ENCODE measurements around the gene CCDC88C.

CCDC88C gene

GRCh38 chr14:91342206-91342760 lies 75.3 kb downstream of the CCDC88C start:
- no peak for DNase-seq (ENCODE audit: low spot score)

- no peak for DNase-seq (ENCODE audit: low spot score)
Observed at GRCh38 chr14:91341751-91342154, 75.9 kb downstream of the CCDC88C start.

GRCh38 chr14:91341334-91341733 lies 76.3 kb downstream of the CCDC88C start:
- DNase-seq (ENCODE audit: low spot score) = no peak

DNA sequence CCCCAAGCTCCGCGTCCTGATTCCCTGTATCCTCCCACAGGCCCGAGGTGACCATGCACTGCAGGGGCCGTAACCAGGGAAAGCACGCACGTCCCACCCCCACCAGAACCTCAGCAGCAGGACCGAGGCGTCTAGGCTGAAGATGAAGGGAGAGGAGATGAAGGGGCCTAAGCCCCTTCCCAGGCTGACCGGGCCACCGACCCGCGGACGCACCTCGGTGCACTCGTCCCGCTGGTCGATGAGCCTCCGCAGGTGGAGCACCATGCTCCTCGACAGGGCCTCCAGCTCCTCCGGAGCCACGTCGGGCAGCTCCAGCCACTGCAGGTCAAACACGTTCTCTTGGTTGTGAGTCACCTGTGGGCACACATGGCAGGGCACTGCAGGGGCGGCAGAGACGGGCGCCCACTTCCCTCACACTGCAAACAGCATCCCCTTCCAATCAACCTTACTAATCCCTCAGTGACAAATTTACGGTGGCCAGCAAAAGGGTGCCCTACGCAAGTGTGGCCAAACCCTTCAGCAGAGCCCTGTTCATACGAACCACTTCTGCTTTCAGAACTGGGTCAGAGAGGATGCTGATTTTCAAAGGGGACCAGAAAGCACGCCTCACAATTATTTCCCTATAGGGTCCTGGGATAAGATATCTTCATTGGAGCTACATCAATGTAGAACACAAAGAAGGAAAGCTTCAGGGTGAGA lies 77.8 kb downstream of the CCDC88C start:
- DNase-seq (ENCODE audit: low spot score) = no peak

- DNase-seq (ENCODE audit: low spot score) = no peak
Observed at GRCh38 chr14:91339076-91339475, 78.5 kb downstream of the CCDC88C start.

DNA sequence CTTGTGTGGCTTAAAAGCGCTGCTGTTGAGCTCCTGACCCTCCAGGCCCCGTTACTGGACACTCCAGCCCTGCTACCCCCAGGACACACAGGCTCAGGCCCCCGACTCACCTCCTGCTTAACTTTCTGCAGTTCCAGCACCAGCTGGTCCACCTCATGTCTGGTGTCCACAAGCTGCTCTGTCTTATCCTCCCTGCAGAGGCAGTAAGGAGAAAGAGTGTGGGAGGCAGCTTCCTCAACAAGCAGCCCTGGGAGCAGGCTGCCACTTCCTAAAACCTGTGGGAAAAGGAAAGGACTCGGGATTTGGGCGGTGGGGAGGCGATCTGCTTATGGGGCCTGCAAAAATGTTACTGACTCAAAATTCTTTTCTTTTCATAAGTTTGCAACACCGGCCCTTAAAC lies 79.2 kb downstream of the CCDC88C start:
- DNase-seq (ENCODE audit: low spot score) = no peak

GRCh38 chr14:91337699-91338335 lies 79.8 kb downstream of the CCDC88C start:
- DNase-seq (ENCODE audit: low spot score) = no peak

DNA sequence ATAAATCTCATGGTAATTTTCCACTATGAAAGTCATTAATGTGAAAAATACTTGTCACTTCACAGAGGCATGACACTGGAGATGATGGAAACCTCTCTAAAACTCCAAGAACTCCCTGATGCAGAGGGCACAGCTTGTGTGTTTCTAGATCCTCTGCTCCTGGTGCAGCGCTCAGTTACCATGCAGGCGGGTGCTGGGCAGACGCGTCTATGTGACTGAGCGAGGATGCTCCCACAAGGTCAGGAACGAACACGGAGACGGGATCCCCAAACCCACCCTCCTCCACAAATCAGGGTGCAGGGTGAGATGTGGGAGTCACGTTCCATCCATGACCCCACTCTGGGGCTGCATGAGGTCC lies 81.5 kb downstream of the CCDC88C start:
- no peak for DNase-seq (ENCODE audit: low spot score)

DNA sequence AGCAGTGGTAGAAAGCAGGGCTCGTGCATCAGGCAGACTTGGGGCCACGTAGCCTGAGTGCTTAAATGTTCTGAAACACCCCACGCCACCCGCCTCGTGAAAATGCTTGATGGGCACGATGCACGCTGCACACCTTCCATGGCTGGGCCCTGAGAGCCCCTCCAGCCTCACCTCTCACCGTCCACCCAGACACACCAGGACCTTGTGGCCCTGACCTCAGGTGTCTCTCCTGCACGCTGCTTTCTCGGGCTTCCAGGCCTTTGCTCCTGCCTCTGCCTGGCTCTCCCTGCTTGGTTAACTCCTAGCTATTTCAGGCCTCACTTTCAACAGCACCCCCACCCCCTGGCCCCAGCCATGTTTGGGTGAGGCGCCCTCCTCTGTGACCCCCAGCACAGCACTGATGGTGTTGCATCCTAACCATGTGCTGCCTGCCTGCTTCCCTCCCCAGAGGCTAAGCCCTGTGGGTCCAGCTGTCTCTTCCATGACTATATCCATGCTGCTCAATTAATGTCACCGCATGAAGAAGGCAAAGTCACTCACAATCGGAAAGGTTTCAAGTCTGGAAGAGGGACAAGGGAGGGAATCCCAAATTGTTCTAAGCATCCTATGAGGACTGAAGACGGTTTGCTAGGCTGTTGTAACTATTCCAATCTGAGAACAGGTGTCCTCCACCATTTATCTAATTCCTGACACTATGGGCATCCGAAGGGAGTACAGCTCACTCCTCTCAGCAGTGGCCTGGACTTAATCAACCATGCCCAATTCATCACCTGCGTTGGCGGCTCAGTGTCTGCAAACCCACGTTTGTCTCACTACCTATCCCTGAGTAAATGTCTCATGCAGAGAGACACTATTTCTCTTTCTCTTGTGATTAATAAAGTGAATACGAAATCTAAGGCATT lies 82.2 kb downstream of the CCDC88C start:
- DNase-seq (ENCODE audit: low spot score) = no peak

- DNase-seq (ENCODE audit: low spot score) = no peak
Observed at GRCh38 chr14:91333650-91334039, 84.0 kb downstream of the CCDC88C start.

DNA sequence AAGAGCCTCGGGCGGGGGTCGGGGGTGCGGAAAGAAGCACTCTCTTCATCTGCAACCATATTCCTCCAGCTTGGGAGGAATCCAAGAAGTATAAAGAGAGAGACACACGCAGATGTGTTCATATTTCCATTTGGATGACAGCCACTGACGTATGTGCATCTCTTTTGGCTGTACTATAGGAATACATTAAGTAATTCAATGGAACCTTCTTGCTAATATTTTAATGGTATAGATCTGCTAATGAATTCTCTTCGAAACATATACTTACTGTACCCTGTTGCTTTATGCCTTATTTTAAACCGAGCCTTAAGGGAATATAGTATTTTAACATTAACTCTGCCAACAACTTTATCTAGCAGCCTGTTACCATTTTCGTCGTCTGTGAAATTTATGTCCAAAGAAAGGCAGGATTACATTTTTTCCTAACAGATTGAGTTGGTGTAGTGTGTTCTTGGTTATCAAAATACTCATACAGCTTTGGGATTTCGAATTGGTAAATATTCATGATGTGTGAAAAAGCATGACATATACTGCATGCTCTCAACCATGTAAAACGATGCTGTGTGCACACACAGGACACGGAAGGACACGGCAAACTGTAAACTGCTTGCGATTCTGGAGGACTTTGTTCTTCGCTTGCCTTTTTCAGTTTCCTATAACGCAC lies 84.5 kb downstream of the CCDC88C start:
- no peak for DNase-seq (ENCODE audit: low spot score)

DNA sequence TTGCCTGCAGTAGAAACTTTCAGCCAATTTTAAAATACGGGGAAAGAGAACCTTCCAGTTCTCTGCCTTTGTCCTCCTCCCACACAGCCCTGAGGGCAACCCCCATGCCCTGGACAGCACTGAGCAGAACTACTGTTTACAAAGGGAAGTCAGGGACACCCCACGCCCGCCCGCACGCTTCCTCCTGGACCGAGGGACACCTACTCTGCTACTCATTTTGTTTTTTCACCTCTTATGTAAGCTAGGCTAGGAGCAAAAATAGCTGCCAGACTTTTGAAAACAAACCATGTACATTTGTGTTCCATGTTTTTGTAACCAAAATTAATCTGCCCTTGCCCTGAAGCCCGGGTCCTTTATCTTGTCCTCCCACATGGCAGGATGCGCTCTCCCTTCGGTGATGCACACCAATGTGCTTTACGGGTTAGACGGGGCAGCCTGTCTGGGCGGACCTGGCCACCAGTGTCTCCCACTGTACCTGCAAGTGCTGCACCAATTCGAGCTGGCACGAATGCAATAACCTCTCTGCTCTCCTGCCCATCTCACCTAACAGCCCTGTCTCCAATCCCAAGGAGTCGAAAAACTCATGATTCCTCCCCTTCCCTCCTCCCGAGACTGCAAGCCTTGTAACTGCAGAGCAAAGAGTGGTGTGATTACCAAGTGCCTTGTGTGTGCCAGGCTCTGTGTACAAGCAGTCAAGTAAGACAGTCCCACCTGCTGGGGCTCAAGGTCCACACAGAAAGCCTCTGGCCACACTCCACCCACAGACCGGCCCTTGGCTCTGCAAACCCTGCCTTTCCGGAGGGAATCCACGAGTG lies 85.2 kb downstream of the CCDC88C start:
- DNase-seq (ENCODE audit: low spot score) = no peak

GRCh38 chr14:91331721-91332120 lies 85.9 kb downstream of the CCDC88C start:
- no peak for DNase-seq (ENCODE audit: low spot score)

GRCh38 chr14:91330856-91331255 lies 86.8 kb downstream of the CCDC88C start:
- no peak for DNase-seq (ENCODE audit: low spot score)

DNA sequence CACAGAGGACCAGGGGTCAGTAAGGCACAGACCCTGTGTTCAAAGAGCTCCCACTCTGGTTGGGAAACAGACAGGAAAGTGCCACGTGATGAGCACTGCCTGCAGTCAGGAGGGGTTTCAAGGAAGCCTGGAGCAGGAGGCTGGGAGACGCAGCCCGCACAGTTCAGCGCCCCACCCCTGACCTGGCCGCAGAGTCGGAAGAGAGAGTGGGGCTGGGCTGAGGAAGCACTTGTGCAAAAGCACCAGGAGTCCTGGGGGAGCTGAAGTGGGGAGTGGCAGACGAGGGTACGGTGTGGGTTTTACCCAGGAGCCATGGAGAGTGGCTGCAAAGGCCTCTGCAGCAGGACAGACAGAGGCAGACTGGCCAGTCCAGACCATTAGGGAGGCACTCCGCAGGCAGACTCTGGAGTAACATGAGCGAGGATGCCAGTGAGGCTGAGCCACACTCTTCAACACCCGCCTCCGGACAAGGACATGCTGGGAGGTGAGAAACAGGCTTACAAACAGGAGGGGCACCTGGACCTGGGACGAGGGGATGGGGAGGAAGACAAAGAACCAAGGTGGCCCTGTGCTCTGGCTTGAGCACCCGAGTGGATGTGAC lies 87.4 kb downstream of the CCDC88C start:
- DNase-seq (ENCODE audit: low spot score) = no peak

GRCh38 chr14:91329486-91330014 lies 88.1 kb downstream of the CCDC88C start:
- no peak for DNase-seq (ENCODE audit: low spot score)

- DNase-seq (ENCODE audit: low spot score) = no peak
Observed at GRCh38 chr14:91328313-91329050, 89.1 kb downstream of the CCDC88C start.

- no peak for DNase-seq (ENCODE audit: low spot score)
Observed at GRCh38 chr14:91327661-91328312, 89.8 kb downstream of the CCDC88C start.

DNA sequence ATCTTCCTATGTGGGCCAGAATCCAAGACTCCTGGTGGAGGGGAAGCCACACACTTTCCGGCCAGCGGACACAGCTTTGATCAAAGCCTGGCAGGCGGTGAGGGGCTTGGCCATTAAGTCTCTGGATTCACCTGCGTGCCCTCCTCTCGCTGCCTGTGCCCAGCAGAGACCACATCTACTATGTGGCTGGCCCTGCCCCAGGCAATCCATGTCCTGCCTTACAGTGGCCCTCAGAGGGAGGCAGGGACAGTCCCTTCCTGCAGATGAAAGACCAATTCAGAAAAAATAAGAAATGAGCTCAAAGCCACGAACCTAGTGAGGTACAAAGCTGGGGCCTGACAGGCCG lies 90.4 kb downstream of the CCDC88C start:
- no peak for DNase-seq (ENCODE audit: low spot score)

Measured in AG20443 (cell line).